Thyroid gland (tissue), 4 donors: ENCODE measurements around the gene SYCP3. TPM values are rescaled to one million over a fixed set of nuclear protein-coding genes. Genes with fewer than 3 reads are reported as not detected.

Source experiments
- DNase-seq, 2 donors: peaks; one replicate each; pipeline ENCODE4 v3.0.0-alpha.2; 2019
- H3K27ac ChIP-seq, 3 donors: fragments of 200-600 bp; sonication (generic); 1 replicate in 2 of 3; 2 replicates in 1 of 3; pipeline ENCODE4 v1.5.1; 2016 to 2019; ENCODE audit warnings: mild to moderate bottlenecking in 1 of 3, moderate library complexity in 1 of 3
- H3K27me3 ChIP-seq: fragments of 200-600 bp; sonication (generic); one replicate; pipeline ENCODE4 v1.5.1; 2019
- H3K36me3 ChIP-seq, 2 donors: fragments of 200-600 bp; sonication (generic); one replicate each; pipeline ENCODE4 v1.5.1; 2016 to 2019
- H3K4me1 ChIP-seq, 2 donors: fragments of 200-600 bp; sonication (generic); one replicate each; pipeline ENCODE4 v1.5.1; 2017 to 2019
- H3K4me3 ChIP-seq, 3 donors: fragments of 200-600 bp; sonication (generic); replicated peaks in 1 of 3; 1 replicate in 2 of 3; 2 replicates in 1 of 3; pipeline ENCODE4 v1.5.1; 2016; ENCODE audit warnings: mild to moderate bottlenecking in 1 of 3
- H3K9me3 ChIP-seq: fragments of 200-600 bp; sonication (generic); one replicate; pipeline ENCODE4 v1.5.1; 2017
- CTCF ChIP-seq, 6 experiments: fragments of 200-600 bp in 3 of 6; fragments of 450-650 bp in 3 of 6; sonication (generic) in 3 of 6; IDR thresholded peaks; one replicate each; pipeline ENCODE4 v1.5.1; 2016 to 2019; ENCODE audit warnings: antibody characterized with exemption in 6 of 6, mild to moderate bottlenecking in 2 of 6, inconsistent platforms in 1 of 6, moderate library complexity in 1 of 6
- POLR2A ChIP-seq, 2 donors: fragments of 450-650 bp; IDR thresholded peaks; one replicate each; pipeline ENCODE4 v1.6.1; 2017; ENCODE audit warnings: antibody characterized with exemption in 2 of 2, mild to moderate bottlenecking in 2 of 2, moderate library complexity in 1 of 2
- WGBS, 2 donors: methylation state at CpG; one replicate each; pipeline ENCODE4 v1.1.5; 2017; 5-methylcytosine and 5-hydroxymethylcytosine counted together
- intact Hi-C: fragments of 100-400 bp; cut with DNase I; formaldehyde crosslinking; loops from one replicate; pipeline ENCODE4 v1.15.1; 2023
- total RNA-seq, 4 donors: library from RNA; depleted of rRNA; stranded (reverse); fragments of >200 nt; gene quantifications; one replicate each; pipeline ENCODE4 v1.2.3, GENCODE V29; 2016

Gene SYCP3
- total RNA-seq, 4 donors from 2014 or later, result 0.67 TPM; not detected in 3

GRCh38 chr12:101777978-101778377, 38.7 kb upstream of the SYCP3 start:
- Histone ChIP-seq H3K27ac (no peak overlapping the region), H3K36me3 (no peaks in the 10 kb centered on the region), H3K4me3 (no peak overlapping the region), H3K4me1 (no peaks in the 10 kb centered on the region), H3K9me3 (no peaks in the 10 kb centered on the region), H3K27me3 (no peaks in the 10 kb centered on the region)
- DNase-seq, result no peak
- 74 to 89% methylated on average over 4 of the region's 4 CpGs for WGBS, 2 donors
- TF ChIP-seq CTCF (IDR thresholded peaks at IDR 0.05) (no peak), POLR2A (IDR thresholded peaks at IDR 0.05) (no peak)
- intact Hi-C loops, result loop anchor here (5.0 to 10.0 kb wide), 2 partner anchors 54 to 363 kb away; partner anchors contain the start of gene GNPTAB

GRCh38 chr12:101777485-101777884, 38.2 kb upstream of the SYCP3 start:
- H3K4me1 ChIP-seq, result no peaks in the 10 kb centered on the region
- no peak overlapping the region for H3K27ac ChIP-seq
- 69 to 86% methylated on average over 3 of the region's 3 CpGs for WGBS, 2 donors
- no peak for TF ChIP-seq POLR2A (IDR thresholded peaks at IDR 0.05)
- TF ChIP-seq CTCF (IDR thresholded peaks at IDR 0.05), result no peak
- no peaks in the 10 kb centered on the region for H3K36me3 ChIP-seq
- no peak overlapping the region for H3K4me3 ChIP-seq
- H3K27me3 ChIP-seq, result no peaks in the 10 kb centered on the region
- intact Hi-C loops, result loop anchor here (5.0 to 10.0 kb wide), 2 partner anchors 55 to 363 kb away; partner anchors contain the start of gene GNPTAB
- DNase-seq, result no peak
- no peaks in the 10 kb centered on the region for H3K9me3 ChIP-seq

DNA sequence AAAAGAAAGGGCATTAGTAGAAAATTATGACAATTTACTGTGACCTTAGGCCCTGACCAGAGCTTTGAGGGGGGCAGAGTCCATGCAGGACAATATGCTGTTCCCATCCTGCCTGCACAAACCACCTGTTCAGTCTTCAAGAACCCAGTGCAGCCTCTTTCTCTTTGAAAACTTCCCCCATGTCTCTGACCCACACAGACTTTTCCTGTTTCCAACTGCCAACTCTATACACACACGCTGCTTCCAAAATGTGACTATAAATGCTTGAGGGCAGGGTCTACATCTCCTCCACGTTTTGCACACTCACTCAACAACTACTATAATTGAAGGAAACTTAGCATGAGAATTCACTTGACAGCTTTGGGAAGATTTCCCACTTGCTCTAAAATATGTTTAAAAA, 36.6 kb upstream of the SYCP3 start:
- 71 to 78% methylated on average over 2 of the region's 2 CpGs for WGBS, 2 donors
- Histone ChIP-seq H3K4me3 (no peak overlapping the region), H3K27ac (no peak overlapping the region), H3K9me3 (no peaks in the 10 kb centered on the region), H3K4me1 (no peaks in the 10 kb centered on the region), H3K27me3 (no peaks in the 10 kb centered on the region), H3K36me3 (no peaks in the 10 kb centered on the region)
- intact Hi-C loops, result loop anchor here (5.0 to 10.0 kb wide), 2 partner anchors 56 to 361 kb away; partner anchors contain the start of gene GNPTAB
- TF ChIP-seq CTCF (IDR thresholded peaks at IDR 0.05) (no peak), POLR2A (IDR thresholded peaks at IDR 0.05) (no peak)
- no peak for DNase-seq

DNA sequence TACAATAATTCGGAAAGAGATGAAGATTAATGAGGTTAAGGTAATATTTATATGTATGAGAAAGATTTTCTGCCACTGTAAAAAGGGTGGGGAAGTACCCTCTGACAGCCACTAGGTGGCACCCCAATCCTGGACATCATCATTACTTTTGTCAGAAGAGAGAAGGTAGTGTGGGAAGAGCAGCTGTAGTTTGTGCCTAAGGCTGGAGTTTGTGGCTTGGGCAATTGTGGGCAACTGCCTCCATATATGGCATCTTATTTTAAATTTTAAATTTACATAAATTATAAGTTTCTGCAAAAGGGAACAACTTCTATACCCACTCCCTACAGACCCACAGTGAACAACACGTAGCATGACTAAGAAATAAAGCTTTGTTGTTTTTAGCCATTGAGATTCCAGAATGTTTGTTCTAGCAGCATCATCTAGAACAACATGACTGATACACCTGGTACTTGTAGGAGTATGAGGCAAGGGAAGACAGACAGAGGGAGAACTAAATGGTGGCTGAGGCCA, 34.4 kb upstream of the SYCP3 start:
- Histone ChIP-seq H3K4me3 (no peak overlapping the region), H3K36me3 (no peaks in the 10 kb centered on the region), H3K9me3 (no peaks in the 10 kb centered on the region), H3K27ac (no peak overlapping the region), H3K27me3 (no peaks in the 10 kb centered on the region), H3K4me1 (no peaks in the 10 kb centered on the region)
- TF ChIP-seq POLR2A (IDR thresholded peaks at IDR 0.05) (no peak), CTCF (IDR thresholded peaks at IDR 0.05) (peak; percentile 82 to 97 (median 86))
- peak; percentile 50 to 62 for DNase-seq
- intact Hi-C loops, result loop anchor here (5.0 to 10.0 kb wide), 2 partner anchors 69 to 359 kb away; no protein-coding TSS in a partner anchor
- WGBS, 2 donors, result 48 to 57% methylated on average over 2 of the region's 2 CpGs

DNA sequence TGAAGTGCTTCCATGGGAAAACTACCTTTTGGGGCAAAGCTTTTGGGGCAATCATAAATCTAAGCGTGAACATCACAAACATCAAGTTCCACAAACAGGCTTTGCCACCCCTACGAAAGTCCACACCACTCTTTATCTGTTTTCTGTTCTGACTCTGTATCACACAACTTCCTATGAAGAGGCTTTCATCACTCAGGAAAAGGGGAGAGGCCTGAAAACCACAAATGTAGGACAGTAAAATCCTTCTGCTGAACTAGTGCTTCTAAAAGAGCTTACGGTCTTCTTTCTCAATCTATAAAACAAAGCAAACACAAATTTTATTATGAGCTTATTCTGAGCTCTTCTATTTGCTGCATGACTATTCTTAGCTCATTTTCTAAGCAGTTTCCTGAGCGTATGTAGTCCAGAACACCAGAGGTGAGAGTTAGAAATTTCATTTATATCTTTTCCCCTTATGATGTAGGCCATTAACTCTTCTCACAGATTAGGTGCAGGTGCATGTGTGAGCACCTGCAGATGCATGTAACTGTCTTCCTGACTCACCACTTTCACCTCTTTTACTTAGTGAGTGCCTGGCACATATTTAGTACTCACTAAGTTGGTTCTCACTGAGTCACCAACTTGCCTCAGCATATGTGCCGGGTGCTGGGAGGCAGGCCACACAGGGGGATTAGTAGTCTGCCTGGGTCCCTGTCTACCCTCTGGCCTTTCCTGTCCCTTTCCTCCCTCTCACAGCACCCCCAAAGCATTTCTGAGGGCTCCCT, 32.9 kb upstream of the SYCP3 start:
- Histone ChIP-seq H3K27ac (no peak overlapping the region), H3K4me3 (no peak overlapping the region), H3K9me3 (no peaks in the 10 kb centered on the region), H3K4me1 (no peaks in the 10 kb centered on the region), H3K36me3 (no peaks in the 10 kb centered on the region), H3K27me3 (no peaks in the 10 kb centered on the region)
- DNase-seq, result no peak
- intact Hi-C loops, result loop anchor here (5.0 to 10.0 kb wide), 2 partner anchors 70 to 357 kb away; no protein-coding TSS in a partner anchor
- WGBS, 2 donors, result 91 to 92% methylated on average over 5 of the region's 5 CpGs
- TF ChIP-seq CTCF (IDR thresholded peaks at IDR 0.05), result no peak
- TF ChIP-seq POLR2A (IDR thresholded peaks at IDR 0.05), result no peak
